Activated T-helper 1 cell treated with anti-CD3 and anti-CD28 coated beads, Interleukin-2, amount 50 U/mL, for 16 hours (primary cell): ENCODE data around the gene CUTA.
"Not testable (repeated sequence)": the region's sequence is repeated elsewhere in the genome, so short reads cannot be mapped to it uniquely, and the experiment has no call there.

Source experiments
- DNase-seq, 2 donors: peaks; one replicate each; pipeline ENCODE4 v3.0.0-alpha.2; 2020; ENCODE audit warnings: low read depth in 1 of 2, low spot score in 1 of 2

CUTA gene

GRCh38 chr6:33373960-33374910 is 43.7 kb downstream of the CUTA start:
- DNase-seq: no peak

GRCh38 chr6:33372526-33373123 is 45.3 kb downstream of the CUTA start:
- no peak for DNase-seq

- DNase-seq: not testable (repeated sequence)
Measured at GRCh38 chr6:33371901-33372300, 46.0 kb downstream of the CUTA start.

- DNase-seq: not testable (repeated sequence)
Measured at GRCh38 chr6:33367715-33368025, 50.2 kb downstream of the CUTA start.

GRCh38 chr6:33367009-33367714 is 50.7 kb downstream of the CUTA start:
- DNase-seq: no peak
